Activated CD4-positive, alpha-beta T cell treated with anti-CD3 and anti-CD28 coated beads, Interleukin-2, amount 10 ng/mL, durations not matched to agents 7 days and 5 days (primary cell): ENCODE data around the gene CLEC12A. TPM values are rescaled to one million over a fixed set of nuclear protein-coding genes. Genes with fewer than 3 reads are reported as not detected.
"Not testable (repeated sequence)": the region's sequence is repeated elsewhere in the genome, so short reads cannot be mapped to it uniquely, and the experiment has no call there.

Experiments used
- CTCF ChIA-PET: fragments of 350-600 bp; sonication (Branson Sonifier 250); formaldehyde crosslinking; loops from one replicate; lab custom pipeline; 2021; ENCODE audit warnings: antibody characterized with exemption; lab: Charles Lee
- POLR2A ChIA-PET: fragments of 350-600 bp; sonication (Branson Sonifier 250); formaldehyde crosslinking; loops from one replicate; lab custom pipeline; 2021; ENCODE audit warnings: antibody characterized with exemption; lab: Charles Lee
- DNase-seq: peaks from one replicate; pipeline ENCODE4 v3.0.0-alpha.2; 2020
- H3K27ac Mint-ChIP-seq: one replicate; pipeline ENCODE4 v1.8.0; 2021; ENCODE audit warnings: mild to moderate bottlenecking, moderate library complexity, mixed read lengths
- H3K27me3 Mint-ChIP-seq: one replicate; pipeline ENCODE4 v1.8.0; 2021; ENCODE audit warnings: mixed read lengths
- H3K36me3 Mint-ChIP-seq: one replicate; pipeline ENCODE4 v1.8.0; 2021; ENCODE audit warnings: low read depth, mixed read lengths
- H3K4me1 Mint-ChIP-seq: one replicate; pipeline ENCODE4 v1.8.0; 2021; ENCODE audit warnings: mixed read lengths
- H3K4me3 Mint-ChIP-seq: one replicate; pipeline ENCODE4 v1.8.0; 2021; ENCODE audit warnings: mild to moderate bottlenecking, moderate library complexity, mixed read lengths
- H3K9me3 Mint-ChIP-seq: one replicate; pipeline ENCODE4 v1.8.0; 2021; ENCODE audit warnings: mixed read lengths
- total RNA-seq, 2 experiments: library from RNA; stranded (reverse); gene quantifications; one replicate each; pipeline ENCODE4 v1.2.3, GENCODE V29; 2021

Gene CLEC12A
- total RNA-seq, 2 experiments from 2014 or later = 0.52 to 0.83 TPM

- H3K36me3 Mint-ChIP-seq, H3K4me3 Mint-ChIP-seq, H3K4me1 Mint-ChIP-seq, H3K9me3 Mint-ChIP-seq, POLR2A ChIA-PET, CTCF ChIA-PET, DNase-seq, H3K27ac Mint-ChIP-seq: not testable (repeated sequence)
- H3K27me3 Mint-ChIP-seq = peaks cover 23% of the 10 kb centered on the region
Observed at GRCh38 chr12:9976626-9977025, 5.4 kb downstream of the CLEC12A start.

- ChIA-PET CTCF (interaction anchor here (0.6 kb wide), 2 partner anchors 29 to 195 kb away, joined by 3 read pairs; no protein-coding TSS in a partner anchor), POLR2A (no interaction called here)
- H3K27me3 Mint-ChIP-seq = peaks cover 22% of the 10 kb centered on the region
- H3K36me3 Mint-ChIP-seq = no peaks in the 10 kb centered on the region
- H3K27ac Mint-ChIP-seq = no peak overlapping the region
- no peak for DNase-seq
- H3K4me3 Mint-ChIP-seq = no peak overlapping the region
- peaks cover 9% of the 10 kb centered on the region for H3K9me3 Mint-ChIP-seq
- no peaks in the 10 kb centered on the region for H3K4me1 Mint-ChIP-seq
Observed at GRCh38 chr12:9977916-9978315, 6.7 kb downstream of the CLEC12A start.

- H3K27me3 Mint-ChIP-seq = peaks cover 11% of the 10 kb centered on the region
- POLR2A ChIA-PET = no interaction called here
- CTCF ChIA-PET = no interaction called here
- H3K4me3 Mint-ChIP-seq = no peak overlapping the region
- no peak overlapping the region for H3K27ac Mint-ChIP-seq
- H3K36me3 Mint-ChIP-seq = no peaks in the 10 kb centered on the region
- H3K9me3 Mint-ChIP-seq = peaks cover 9% of the 10 kb centered on the region
- no peak for DNase-seq
- no peaks in the 10 kb centered on the region for H3K4me1 Mint-ChIP-seq
Observed at GRCh38 chr12:9980126-9980525, 8.9 kb downstream of the CLEC12A start.

GRCh38 chr12:9991876-9992275 is 20.7 kb downstream of the CLEC12A start:
- Mint-ChIP-seq H3K27ac (no peak overlapping the region), H3K36me3 (no peaks in the 10 kb centered on the region), H3K27me3 (peaks cover 49% of the 10 kb centered on the region), H3K4me3 (no peak overlapping the region), H3K4me1 (no peaks in the 10 kb centered on the region), H3K9me3 (no peaks in the 10 kb centered on the region)
- CTCF ChIA-PET = no interaction called here
- POLR2A ChIA-PET = no interaction called here
- DNase-seq = no peak

- H3K27me3 Mint-ChIP-seq = peaks cover 50% of the 10 kb centered on the region
- H3K4me3 Mint-ChIP-seq = no peak overlapping the region
- no peaks in the 10 kb centered on the region for H3K9me3 Mint-ChIP-seq
- ChIA-PET CTCF (no interaction called here), POLR2A (no interaction called here)
- H3K27ac Mint-ChIP-seq = no peak overlapping the region
- DNase-seq = no peak
- H3K36me3 Mint-ChIP-seq = no peaks in the 10 kb centered on the region
- H3K4me1 Mint-ChIP-seq = no peaks in the 10 kb centered on the region
Observed at GRCh38 chr12:9992296-9992695, 21.1 kb downstream of the CLEC12A start.

GRCh38 chr12:9999016-9999415 is 27.8 kb downstream of the CLEC12A start, which contains the start of gene CLEC1B:
Gene CLEC1B, minus strand, starts transcription at chr12:9999121. Its CDS starts 21 bp downstream, at chr12:9999100.
- no peaks in the 10 kb centered on the region for H3K4me1 Mint-ChIP-seq
- POLR2A ChIA-PET = no interaction called here

GRCh38 chr12:10001171-10001776 is 30.1 kb downstream of the CLEC12A start:
- POLR2A ChIA-PET = no interaction called here
- Mint-ChIP-seq H3K27me3 (peaks cover 29% of the 10 kb centered on the region), H3K27ac (no peak overlapping the region), H3K9me3 (no peaks in the 10 kb centered on the region), H3K4me3 (no peak overlapping the region), H3K36me3 (no peaks in the 10 kb centered on the region), H3K4me1 (no peaks in the 10 kb centered on the region)
- DNase-seq = no peak
- CTCF ChIA-PET = interaction anchor here (0.7 kb wide), 1 partner anchor 76 kb away, joined by 4 read pairs; no protein-coding TSS in a partner anchor

More at GRCh38 chr12:9999016-9999415, 27.8 kb downstream of the CLEC12A start, which contains the start of gene CLEC1B:
- no peaks in the 10 kb centered on the region for H3K9me3 Mint-ChIP-seq
- H3K27ac Mint-ChIP-seq = no peak within 1 kb of the TSS
- no peaks in the 10 kb centered on the region for H3K36me3 Mint-ChIP-seq
- DNase-seq = no peak
- peaks cover 37% of the 10 kb centered on the region for H3K27me3 Mint-ChIP-seq
- CTCF ChIA-PET = interaction anchor here (1.2 to 1.4 kb wide), 2 partner anchors 189 to 248 kb away, joined by 3 to 6 read pairs; no protein-coding TSS in a partner anchor
- H3K4me3 Mint-ChIP-seq = no peak within 1 kb of the TSS

GRCh38 chr12:10012630-10013330 is 41.6 kb downstream of the CLEC12A start:
- Mint-ChIP-seq H3K27ac (no peak overlapping the region), H3K27me3 (peaks cover 36% of the 10 kb centered on the region), H3K9me3 (no peaks in the 10 kb centered on the region), H3K4me3 (no peak overlapping the region), H3K4me1 (peaks cover 4% of the 10 kb centered on the region), H3K36me3 (no peaks in the 10 kb centered on the region)
- DNase-seq = no peak
- POLR2A ChIA-PET = interaction anchor here (0.5 kb wide), 1 partner anchor 312 kb away, joined by 3 read pairs; no protein-coding TSS in a partner anchor
- CTCF ChIA-PET = no interaction called here

- H3K27me3 Mint-ChIP-seq = peaks cover 33% of the 10 kb centered on the region
Observed at GRCh38 chr12:10015450-10015849, 44.2 kb downstream of the CLEC12A start.

GRCh38 chr12:10016881-10017280 is 45.7 kb downstream of the CLEC12A start:
- H3K4me3 Mint-ChIP-seq = no peak overlapping the region
- H3K4me1 Mint-ChIP-seq = no peaks in the 10 kb centered on the region
- no peaks in the 10 kb centered on the region for H3K9me3 Mint-ChIP-seq
- no peak for DNase-seq
- H3K27ac Mint-ChIP-seq = no peak overlapping the region
- H3K36me3 Mint-ChIP-seq = no peaks in the 10 kb centered on the region
- ChIA-PET CTCF (no interaction called here), POLR2A (no interaction called here)
- H3K27me3 Mint-ChIP-seq = peaks cover 22% of the 10 kb centered on the region

More at GRCh38 chr12:10015450-10015849, 44.2 kb downstream of the CLEC12A start:
- Mint-ChIP-seq H3K4me3 (no peak overlapping the region), H3K27ac (no peak overlapping the region), H3K9me3 (no peaks in the 10 kb centered on the region), H3K36me3 (no peaks in the 10 kb centered on the region), H3K4me1 (no peaks in the 10 kb centered on the region)
- POLR2A ChIA-PET = no interaction called here
- CTCF ChIA-PET = no interaction called here
- no peak for DNase-seq

- Mint-ChIP-seq H3K27ac (no peak overlapping the region), H3K36me3 (no peaks in the 10 kb centered on the region), H3K27me3 (peaks cover 15% of the 10 kb centered on the region), H3K4me3 (no peak overlapping the region), H3K4me1 (no peaks in the 10 kb centered on the region), H3K9me3 (no peaks in the 10 kb centered on the region)
- POLR2A ChIA-PET = no interaction called here
- CTCF ChIA-PET = no interaction called here
- DNase-seq = no peak
Observed at GRCh38 chr12:10018386-10018785, 47.2 kb downstream of the CLEC12A start.

- Mint-ChIP-seq H3K36me3 (no peaks in the 10 kb centered on the region), H3K27me3 (peaks cover 4% of the 10 kb centered on the region), H3K4me3 (no peak overlapping the region), H3K4me1 (no peaks in the 10 kb centered on the region), H3K9me3 (no peaks in the 10 kb centered on the region), H3K27ac (no peak overlapping the region)
- no peak for DNase-seq
- ChIA-PET POLR2A (no interaction called here), CTCF (no interaction called here)
Observed at GRCh38 chr12:10021342-10021741, 50.1 kb downstream of the CLEC12A start.

- ChIA-PET CTCF (no interaction called here), POLR2A (no interaction called here)
- no peak overlapping the region for H3K27ac Mint-ChIP-seq
- no peak for DNase-seq
- no peaks in the 10 kb centered on the region for H3K9me3 Mint-ChIP-seq
- H3K27me3 Mint-ChIP-seq = peaks cover 12% of the 10 kb centered on the region
- H3K4me3 Mint-ChIP-seq = no peak overlapping the region
- no peaks in the 10 kb centered on the region for H3K4me1 Mint-ChIP-seq
- H3K36me3 Mint-ChIP-seq = no peaks in the 10 kb centered on the region
Observed at GRCh38 chr12:10025236-10025635, 54.0 kb downstream of the CLEC12A start.
